ENCODE results near the gene CHID1. TPM values are rescaled to one million over a fixed set of nuclear protein-coding genes. Genes with fewer than 3 reads are reported as not detected.
A peak's percentile ranks its signal among the peaks of the same experiment; 100 is the strongest.

Gene CHID1
- total and polyA plus RNA-seq, 2 of the 4 experiments (the other 2 are of a cell fraction), result 34.2 to 121 TPM

GRCh38 chr11:838441-839279, 72.0 kb downstream of the CHID1 start:
- Histone ChIP-seq H4K91ac (ENCODE audit: insufficient read depth, low read depth, low read length) (no peak overlapping the region), H2BK15ac (ENCODE audit: low read depth, low read length) (no peak overlapping the region), H2AFZ (replicated peaks; ENCODE audit: low read length, poor library complexity) (peak overlapping the region; percentile 57), H2AK9ac (replicated peaks; ENCODE audit: low read depth, low read length, poor library complexity) (peak overlapping the region; percentile 4), H3K9me3 (ENCODE audit: control insufficient read depth, insufficient read depth, low read length) (no peaks in the 10 kb centered on the region), H3K4ac (ENCODE audit: low read depth, low read length) (no peak overlapping the region), H3K9ac (ENCODE audit: low read depth, low read length) (no peak overlapping the region), H2AK5ac (ENCODE audit: low read depth, low read length) (peak overlapping the region; percentile 31; the same call in 1 of the 2 replicates), H3K27ac (ENCODE audit: insufficient read depth, low read length) (peak overlapping the region; percentile 46), H3K9me1 (ENCODE audit: insufficient read depth, low read length) (peaks cover 24% of the 10 kb centered on the region), H3K36me3 (ENCODE audit: control insufficient read depth, insufficient read depth, low read length) (peaks cover 52% of the 10 kb centered on the region), H3K4me1 (ENCODE audit: control insufficient read depth, insufficient read depth, low read length) (peaks cover 26% of the 10 kb centered on the region), H4K8ac (ENCODE audit: low read depth in 2 of 2, low read length in 2 of 2) (peak overlapping the region; percentile 40 to 51; a peak in 2 of 4 replicates), H3K4me2 (ENCODE audit: low read depth, low read length) (no peak overlapping the region), H3K23ac (ENCODE audit: low read depth, low read length) (no peak overlapping the region), H3K56ac (ENCODE audit: extremely low read depth, insufficient read depth, low read length) (no peak overlapping the region), H3K14ac (replicated peaks; ENCODE audit: low read depth, low read length) (no peak overlapping the region), H3K27me3 (ENCODE audit: control insufficient read depth, insufficient read depth, low read length) (no peaks in the 10 kb centered on the region), H2BK20ac (ENCODE audit: low read depth, low read length) (no peak overlapping the region), H2BK120ac (ENCODE audit: low read depth, low read length) (no peak overlapping the region), H3K4me3 (ENCODE audit: insufficient read depth, low read depth, low read length) (no peak overlapping the region), H2BK5ac (ENCODE audit: low read depth, low read length, poor library complexity, severe bottlenecking) (no peak overlapping the region), H4K20me1 (ENCODE audit: insufficient read depth, low read length) (peaks cover 85% of the 10 kb centered on the region), H3K18ac (ENCODE audit: low read depth, low read length) (no peak overlapping the region), H4K5ac (ENCODE audit: low read depth, low read length) (no peak overlapping the region), H3K79me1 (ENCODE audit: low read depth in 1 of 2, low read length in 2 of 2) (peaks cover 16 to 74% of the 10 kb centered on the region in 2 experiments; a peak in 3 of 4 replicates)
- BruUV-seq (replicated peaks), result no TSS peak
- intact Hi-C loops (cut with micrococcal nuclease) (no loop called here), dilution Hi-C loops (cut with HindIII; ENCODE audit: low sequenced_read_pairs, unreplicated experiment) (no loop called here), in situ Hi-C loops (cut with MboI; ENCODE audit: low sequenced_read_pairs) (no loop called here)
- ChIA-PET CTCF (no interaction called here), POLR2A (ENCODE audit: unreplicated experiment) (interaction anchor here (1.8 kb wide), 1 partner anchor 20 kb away, joined by 5 read pairs; the partner anchor contains the start of gene PNPLA2)
- TF ChIP-seq MAZ (IDR thresholded peaks at IDR 0.05; ENCODE audit: borderline replicate concordance, low read depth, low read length), result no peak
- TF ChIP-seq FOS (IDR thresholded peaks at IDR 0.05; ENCODE audit: low read depth, low read length), result no peak
- TF ChIP-seq CTCF (conservative IDR thresholded peaks at IDR 0.05; ENCODE audit: low read depth, low read length), result peak; percentile 13; the same call in 1 of the 2 replicates
- TF ChIP-seq MAFK (IDR thresholded peaks at IDR 0.05; ENCODE audit: low read depth, low read length), result no peak
- no peak for TF ChIP-seq RCOR1 (IDR thresholded peaks at IDR 0.05; ENCODE audit: insufficient replicate concordance, low read length)
- TF ChIP-seq USF2 (IDR thresholded peaks at IDR 0.05; ENCODE audit: low read depth, low read length), result no peak
- no peak for TF ChIP-seq CEBPB (IDR thresholded peaks at IDR 0.05; ENCODE audit: low read depth, low read length)
- TF ChIP-seq RAD21 (IDR thresholded peaks at IDR 0.05; ENCODE audit: low read length), result no peak
- DNase-seq, result no peak
- no peak for ATAC-seq (ENCODE audit: low read depth)
- WGBS, 2 experiments (ENCODE audit: extremely low coverage in 2 of 2, insufficient read length in 1 of 2), result 55% methylated on average over 10 of the region's 17 CpGs; no CpG with 5 or more reads in 1 of the 2 experiments
